K562 (cell line): ENCODE measurements around the gene DSCAM. TPM values are rescaled to one million over a fixed set of nuclear protein-coding genes. Genes with fewer than 3 reads are reported as not detected.

ENCODE experiments used
- E2F4 ChIP-seq: sonication (generic); formaldehyde crosslinking; IDR thresholded peaks from 2 replicates; pipeline ENCODE4 v1.8.0; 2022; ENCODE audit warnings: mild to moderate bottlenecking, low read depth, missing genetic modification reagents
- FOXA1 ChIP-seq: fragments of 450-650 bp; IDR thresholded peaks from 2 replicates; pipeline ENCODE4 v1.6.1; 2016; ENCODE audit warnings: mild to moderate bottlenecking, borderline replicate concordance
- polyA plus RNA-seq, 8 experiments: library from polyadenylated mRNA; depleted of rRNA in 4 of 8; stranded (reverse) in 5 of 8; unstranded in 3 of 8; fragments of >200 nt; fragmentation: Nextera tagmentation in 2 of 8; fragmentation: Illumina TruSeq in 1 of 8; extraction: Ambion mirVana in 2 of 8; extraction: Trizol in 1 of 8; gene quantifications; 2 replicates each; pipeline versions ENCODE4 v1.2.1 to v1.2.3, GENCODE V29; 2011 to 2014; ENCODE audit warnings: inconsistent platforms in 1 of 8, missing spikeins in 1 of 8
- total RNA-seq, 7 experiments: library from RNA; depleted of rRNA in 6 of 7; stranded (reverse); fragments of >200 nt in 6 of 7; fragmentation: Illumina TruSeq in 2 of 7; extraction: Trizol in 2 of 7; gene quantifications; 2 replicates each; pipeline versions ENCODE4 v1.2.1 to v1.2.3, GENCODE V29; 2011 to 2021; ENCODE audit warnings: low replicate concordance in 1 of 7
- TF ChIP-seq, protein P1 (sequence below), 2 experiments: fragments of 450-650 bp; IDR thresholded peaks; 2 replicates each; pipeline ENCODE4 v1.6.1; 2016; ENCODE audit warnings: mild to moderate bottlenecking in 2 of 2, borderline replicate concordance in 1 of 2, low read depth in 1 of 2, moderate library complexity in 1 of 2

DSCAM gene
- total and polyA plus RNA-seq, 9 of the 15 experiments (the other 6 are each of a cell fraction or from before 2014, with no cell fraction given), result not detected

- TF ChIP-seq, protein P1, sequence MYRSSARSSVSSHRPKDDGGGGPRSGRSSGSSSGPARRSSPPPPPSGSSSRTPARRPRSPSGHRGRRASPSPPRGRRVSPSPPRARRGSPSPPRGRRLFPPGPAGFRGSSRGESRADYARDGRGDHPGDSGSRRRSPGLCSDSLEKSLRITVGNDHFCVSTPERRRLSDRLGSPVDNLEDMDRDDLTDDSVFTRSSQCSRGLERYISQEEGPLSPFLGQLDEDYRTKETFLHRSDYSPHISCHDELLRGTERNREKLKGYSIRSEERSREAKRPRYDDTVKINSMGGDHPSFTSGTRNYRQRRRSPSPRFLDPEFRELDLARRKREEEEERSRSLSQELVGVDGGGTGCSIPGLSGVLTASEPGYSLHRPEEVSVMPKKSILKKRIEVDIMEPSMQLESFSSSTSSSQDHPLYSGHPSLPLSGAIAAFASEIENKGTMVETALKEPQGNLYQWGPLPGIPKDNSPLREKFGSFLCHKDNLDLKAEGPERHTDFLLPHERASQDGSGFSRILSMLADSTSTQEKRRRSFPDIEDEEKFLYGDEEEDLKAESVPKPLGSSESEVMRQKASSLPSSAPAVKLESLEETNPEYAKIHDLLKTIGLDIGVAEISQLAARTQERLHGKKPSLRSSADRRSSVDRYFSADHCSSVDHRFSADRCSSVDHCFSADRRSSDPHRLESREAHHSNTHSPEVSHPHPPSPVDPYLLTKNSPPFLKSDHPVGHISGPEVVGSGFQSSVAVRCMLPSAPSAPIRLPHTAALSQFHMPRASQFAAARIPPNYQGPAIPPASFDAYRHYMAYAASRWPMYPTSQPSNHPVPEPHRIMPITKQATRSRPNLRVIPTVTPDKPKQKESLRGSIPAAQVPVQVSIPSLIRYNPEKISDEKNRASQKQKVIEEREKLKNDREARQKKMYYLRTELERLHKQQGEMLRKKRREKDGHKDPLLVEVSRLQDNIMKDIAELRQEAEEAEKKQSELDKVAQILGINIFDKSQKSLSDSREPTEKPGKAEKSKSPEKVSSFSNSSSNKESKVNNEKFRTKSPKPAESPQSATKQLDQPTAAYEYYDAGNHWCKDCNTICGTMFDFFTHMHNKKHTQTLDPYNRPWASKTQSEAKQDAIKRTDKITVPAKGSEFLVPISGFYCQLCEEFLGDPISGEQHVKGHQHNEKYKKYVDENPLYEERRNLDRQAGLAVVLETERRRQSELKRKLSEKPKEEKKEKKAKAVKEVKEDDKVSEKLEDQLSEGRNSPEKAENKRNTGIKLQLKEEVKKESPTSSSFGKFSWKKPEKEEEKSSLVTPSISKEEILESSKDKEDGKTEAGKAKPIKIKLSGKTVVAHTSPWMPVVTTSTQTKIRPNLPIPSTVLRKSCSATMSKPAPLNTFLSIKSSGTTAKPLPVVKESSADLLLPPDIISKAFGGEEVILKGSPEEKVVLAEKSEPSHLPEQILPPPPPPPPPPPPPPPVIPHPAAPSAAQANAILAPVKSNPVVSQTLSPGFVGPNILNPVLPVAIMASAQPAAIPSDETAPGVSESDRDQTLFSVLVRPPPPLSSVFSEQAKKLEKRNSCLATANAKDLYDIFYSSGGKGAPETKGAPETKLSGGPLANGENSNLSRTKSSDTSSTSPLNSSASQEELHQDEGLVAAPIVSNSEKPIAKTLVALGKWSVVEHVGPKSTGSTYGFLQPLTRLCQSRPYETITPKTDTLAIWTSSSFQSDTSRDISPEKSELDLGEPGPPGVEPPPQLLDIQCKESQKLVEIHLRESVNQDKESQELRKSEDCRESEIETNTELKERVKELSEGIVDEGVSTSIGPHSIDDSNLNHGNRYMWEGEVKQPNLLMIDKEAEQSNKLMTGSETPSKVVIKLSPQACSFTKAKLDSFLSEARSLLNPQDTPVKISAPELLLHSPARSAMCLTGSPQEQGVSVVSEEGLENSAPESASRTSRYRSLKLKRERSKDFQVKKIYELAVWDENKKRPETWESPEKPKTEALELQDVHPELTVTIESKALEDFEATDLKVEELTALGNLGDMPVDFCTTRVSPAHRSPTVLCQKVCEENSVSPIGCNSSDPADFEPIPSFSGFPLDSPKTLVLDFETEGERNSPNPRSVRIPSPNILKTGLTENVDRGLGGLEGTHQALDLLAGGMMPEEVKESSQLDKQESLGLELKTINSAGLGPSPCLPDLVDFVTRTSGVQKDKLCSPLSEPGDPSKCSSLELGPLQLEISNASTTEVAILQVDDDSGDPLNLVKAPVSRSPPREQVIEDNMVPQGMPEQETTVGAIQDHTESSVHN (IDR thresholded peaks at IDR 0.05; ENCODE audit: borderline replicate concordance in 1 of 2, low read depth in 1 of 2), result no peak
- TF ChIP-seq FOXA1, result no peak
- TF ChIP-seq E2F4, result no peak
- TF ChIP-seq, all 486 proteins: peak for 0
Measured at GRCh38 chr21:40272037-40272436, 574.9 kb downstream of the DSCAM start (continued).
